ENCODE results near the gene LRRK2.

The LRRK2 gene

DNA sequence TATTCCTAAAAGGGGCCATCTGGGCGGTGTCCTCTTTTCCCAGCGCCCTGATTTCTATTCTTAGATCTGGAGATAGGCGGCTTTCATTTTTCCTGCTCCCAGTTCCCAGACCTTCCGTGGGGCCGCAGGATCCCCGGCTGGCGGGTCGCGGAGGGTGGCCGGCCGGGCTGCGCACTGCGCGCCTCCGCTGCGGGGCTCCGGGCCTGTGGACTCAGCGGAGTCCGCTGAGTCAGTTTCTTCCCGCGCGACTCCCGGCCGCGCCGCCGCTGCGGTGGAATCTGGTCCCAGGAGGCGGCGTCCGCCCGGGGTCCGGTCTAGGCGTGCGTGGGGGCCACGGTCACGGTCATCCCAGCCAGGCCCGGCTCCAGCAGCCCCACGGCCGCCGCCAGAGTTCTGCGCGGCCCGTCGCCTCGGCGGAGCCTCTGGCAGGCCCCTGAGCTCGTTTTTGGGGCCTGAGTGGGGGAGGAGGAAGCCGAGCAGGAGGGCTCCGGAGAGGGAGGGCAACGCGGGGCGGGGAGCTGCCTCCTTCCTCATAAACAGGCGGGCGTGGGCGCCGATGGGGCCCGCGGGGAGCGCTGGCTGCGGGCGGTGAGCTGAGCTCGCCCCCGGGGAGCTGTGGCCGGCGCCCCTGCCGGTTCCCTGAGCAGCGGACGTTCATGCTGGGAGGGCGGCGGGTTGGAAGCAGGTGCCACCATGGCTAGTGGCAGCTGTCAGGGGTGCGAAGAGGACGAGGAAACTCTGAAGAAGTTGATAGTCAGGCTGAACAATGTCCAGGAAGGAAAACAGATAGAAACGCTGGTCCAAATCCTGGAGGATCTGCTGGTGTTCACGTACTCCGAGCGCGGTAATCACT, at the start of gene LRRK2:
Gene LRRK2, plus strand, starts transcription at position 559 of the 853 bp plus-strand sequence. Its CDS starts 135 bp downstream, at position 694.
- peak within 1 kb of the TSS; percentile 65 for H3K27ac ChIP-seq
- TF ChIP-seq ZFX (IDR thresholded peaks at IDR 0.05; ENCODE audit: borderline replicate concordance), result no peak
- TF ChIP-seq, protein P1, sequence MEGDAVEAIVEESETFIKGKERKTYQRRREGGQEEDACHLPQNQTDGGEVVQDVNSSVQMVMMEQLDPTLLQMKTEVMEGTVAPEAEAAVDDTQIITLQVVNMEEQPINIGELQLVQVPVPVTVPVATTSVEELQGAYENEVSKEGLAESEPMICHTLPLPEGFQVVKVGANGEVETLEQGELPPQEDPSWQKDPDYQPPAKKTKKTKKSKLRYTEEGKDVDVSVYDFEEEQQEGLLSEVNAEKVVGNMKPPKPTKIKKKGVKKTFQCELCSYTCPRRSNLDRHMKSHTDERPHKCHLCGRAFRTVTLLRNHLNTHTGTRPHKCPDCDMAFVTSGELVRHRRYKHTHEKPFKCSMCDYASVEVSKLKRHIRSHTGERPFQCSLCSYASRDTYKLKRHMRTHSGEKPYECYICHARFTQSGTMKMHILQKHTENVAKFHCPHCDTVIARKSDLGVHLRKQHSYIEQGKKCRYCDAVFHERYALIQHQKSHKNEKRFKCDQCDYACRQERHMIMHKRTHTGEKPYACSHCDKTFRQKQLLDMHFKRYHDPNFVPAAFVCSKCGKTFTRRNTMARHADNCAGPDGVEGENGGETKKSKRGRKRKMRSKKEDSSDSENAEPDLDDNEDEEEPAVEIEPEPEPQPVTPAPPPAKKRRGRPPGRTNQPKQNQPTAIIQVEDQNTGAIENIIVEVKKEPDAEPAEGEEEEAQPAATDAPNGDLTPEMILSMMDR (IDR thresholded peaks at IDR 0.05), result no peak

DNA sequence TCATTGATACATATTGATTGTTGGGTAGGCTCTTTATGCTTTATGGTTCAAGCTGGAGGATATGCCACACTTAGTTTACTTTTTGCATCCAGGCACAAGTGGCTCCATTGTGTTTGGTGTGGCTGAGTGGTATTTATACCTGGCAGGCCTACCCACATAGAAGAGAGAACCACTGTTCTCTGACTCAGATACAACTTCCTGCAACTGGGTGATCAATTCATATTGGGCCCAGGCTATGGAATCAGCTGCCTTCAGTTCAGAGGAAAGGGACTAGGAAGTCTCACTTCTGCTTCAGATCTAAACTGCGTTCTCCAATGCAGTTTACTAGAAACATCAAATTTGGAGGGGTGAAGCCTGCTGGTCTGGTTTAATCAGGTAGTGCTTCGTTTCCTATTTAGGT, 49.8 kb upstream of the LRRK2 start:
- H3K27ac ChIP-seq, result no peak overlapping the region
- TF ChIP-seq, protein P1 (IDR thresholded peaks at IDR 0.05), result no peak
- TF ChIP-seq ZFX (IDR thresholded peaks at IDR 0.05; ENCODE audit: borderline replicate concordance), result no peak

DNA sequence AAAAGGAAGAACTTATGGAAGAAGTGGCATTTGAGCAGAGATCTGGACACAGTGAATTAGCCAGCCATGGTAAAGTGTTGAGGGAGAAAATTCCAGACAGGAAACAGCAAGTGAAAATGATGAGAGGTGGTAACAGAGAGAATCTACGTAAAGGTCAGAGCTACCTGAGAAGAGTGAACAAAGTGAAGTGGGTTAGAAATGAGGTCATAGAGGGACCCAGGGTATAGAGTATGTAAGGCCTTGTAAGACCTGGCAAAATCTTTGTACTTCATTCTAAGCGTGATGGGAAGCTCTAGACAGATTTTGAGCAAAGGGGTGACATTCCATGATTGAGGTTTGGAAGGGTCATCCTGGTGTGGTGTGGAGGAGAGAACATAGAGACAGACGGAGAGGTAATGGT, 49.3 kb upstream of the LRRK2 start:
- TF ChIP-seq, protein P1 (IDR thresholded peaks at IDR 0.05), result no peak
- TF ChIP-seq ZFX (IDR thresholded peaks at IDR 0.05; ENCODE audit: borderline replicate concordance), result no peak
- no peak overlapping the region for H3K27ac ChIP-seq

DNA sequence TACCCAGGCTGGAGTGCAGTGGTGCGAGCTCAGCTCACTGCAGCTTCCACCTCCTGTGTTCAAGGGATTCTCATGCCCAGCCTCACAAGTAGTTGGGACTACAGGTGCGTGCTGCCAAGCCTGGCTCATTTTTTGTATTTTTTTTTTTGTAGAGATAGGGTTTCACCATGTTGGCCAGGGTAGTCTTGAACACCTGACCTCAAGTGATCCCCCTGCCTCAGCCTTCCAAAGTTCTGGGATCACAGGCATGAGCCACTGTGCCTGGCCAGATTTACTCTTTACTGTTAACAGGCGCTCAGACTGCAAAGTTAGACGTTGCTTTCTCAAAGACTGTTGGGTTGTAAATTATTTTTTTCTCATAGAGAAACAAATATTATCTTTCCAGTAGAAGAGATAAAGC, 46.1 kb upstream of the LRRK2 start:
- no peak for TF ChIP-seq ZFX (IDR thresholded peaks at IDR 0.05; ENCODE audit: borderline replicate concordance)
- TF ChIP-seq, protein P1 (IDR thresholded peaks at IDR 0.05), result no peak
- H3K27ac ChIP-seq, result no peak overlapping the region

DNA sequence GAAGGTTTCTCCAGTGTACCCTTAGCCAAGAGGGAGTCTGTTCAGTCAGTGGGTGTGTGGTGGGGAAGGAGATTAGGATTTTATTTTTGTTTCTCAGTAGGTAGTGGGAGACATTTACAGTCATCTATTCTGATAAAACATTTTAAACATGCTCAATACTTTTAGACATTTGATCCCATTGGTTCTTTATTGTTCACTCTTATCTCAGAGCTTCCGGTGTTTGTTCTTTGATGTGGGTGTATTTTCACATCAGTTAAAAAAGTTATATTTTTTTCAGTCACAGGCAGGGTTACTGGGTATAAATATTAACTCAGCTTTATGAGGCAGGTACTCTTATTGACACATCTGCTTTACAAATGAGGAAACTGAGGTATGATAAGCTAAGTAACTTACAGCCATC, 43.3 kb upstream of the LRRK2 start:
- TF ChIP-seq ZFX (IDR thresholded peaks at IDR 0.05; ENCODE audit: borderline replicate concordance), result no peak
- TF ChIP-seq, protein P1 (IDR thresholded peaks at IDR 0.05), result no peak
- no peak overlapping the region for H3K27ac ChIP-seq

DNA sequence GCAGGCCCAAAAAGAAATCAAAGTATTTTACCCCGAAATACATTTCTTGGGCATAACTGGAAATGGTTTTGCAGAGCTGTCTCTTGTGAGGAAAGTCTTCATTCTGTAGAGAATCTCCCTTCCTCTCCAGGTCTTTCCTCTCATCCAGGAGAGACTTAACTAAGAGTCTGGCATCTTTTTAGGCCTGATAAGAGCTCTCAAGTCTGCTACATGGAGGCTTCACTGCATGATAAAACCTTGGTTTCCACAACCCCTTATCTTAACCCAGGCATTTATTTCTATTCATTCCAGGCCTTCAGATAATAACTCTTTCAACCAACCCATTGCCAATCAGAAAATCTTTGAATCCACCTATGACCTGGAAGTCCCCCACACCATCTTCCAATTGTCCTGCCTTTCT, 41.1 kb upstream of the LRRK2 start:
- H3K27ac ChIP-seq, result no peak overlapping the region
- TF ChIP-seq ZFX (IDR thresholded peaks at IDR 0.05; ENCODE audit: borderline replicate concordance), result no peak
- TF ChIP-seq, protein P1 (IDR thresholded peaks at IDR 0.05), result no peak
